GM12872 (cell line): ENCODE results near the gene ARMCX4.
A peak's percentile ranks its signal among the peaks of the same experiment; 100 is the strongest.

Experiments
- TF ChIP-seq, protein P1 (sequence below): IDR thresholded peaks from 3 replicates; pipeline ENCODE4 v1.5.1; 2011; ENCODE audit warnings: low read depth, mild to moderate bottlenecking, low read length, moderate library complexity; ENCODE audit not compliant: insufficient read depth

ARMCX4 gene

DNA sequence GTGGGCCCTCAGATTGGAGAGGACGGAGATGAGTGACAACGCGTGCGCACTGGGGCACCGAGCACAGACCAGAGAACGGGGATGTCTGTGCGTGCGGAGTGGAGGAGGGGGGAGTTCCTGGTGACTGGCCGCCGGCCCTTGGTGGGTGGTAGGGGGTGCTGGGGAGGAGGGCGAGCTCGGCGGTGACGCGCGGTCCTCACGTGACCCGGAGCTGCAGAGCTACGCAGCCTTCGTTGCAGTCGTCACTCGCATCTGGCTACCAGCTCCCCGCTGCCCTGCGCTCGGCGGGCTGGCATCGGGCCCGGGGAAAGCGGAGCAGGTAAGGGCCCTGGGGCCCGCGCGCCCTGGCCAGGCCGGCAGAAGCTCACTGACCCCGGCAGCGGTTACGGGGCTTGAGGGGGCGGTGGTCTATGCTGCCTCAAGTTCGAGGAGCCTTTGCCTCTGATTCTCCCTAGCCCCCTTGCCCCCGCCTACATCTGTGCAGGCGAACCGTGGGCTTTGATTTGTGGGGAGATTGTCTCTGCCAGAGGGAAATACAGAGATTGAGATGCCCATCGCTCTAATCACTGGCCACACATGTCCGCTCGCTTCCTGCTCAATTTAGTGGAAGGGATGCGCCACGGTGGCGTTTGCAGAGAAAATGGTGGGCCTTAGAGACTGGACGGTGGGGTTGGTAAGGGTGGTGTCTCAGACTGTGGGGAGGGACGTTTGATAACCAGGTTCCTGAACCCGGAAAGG, at the start of gene ARMCX4:
Gene ARMCX4, plus strand, starts transcription at position 245 of the 738 bp plus-strand sequence. CDS start 3,134 bp downstream, outside the sequence.
- TF ChIP-seq, protein P1, sequence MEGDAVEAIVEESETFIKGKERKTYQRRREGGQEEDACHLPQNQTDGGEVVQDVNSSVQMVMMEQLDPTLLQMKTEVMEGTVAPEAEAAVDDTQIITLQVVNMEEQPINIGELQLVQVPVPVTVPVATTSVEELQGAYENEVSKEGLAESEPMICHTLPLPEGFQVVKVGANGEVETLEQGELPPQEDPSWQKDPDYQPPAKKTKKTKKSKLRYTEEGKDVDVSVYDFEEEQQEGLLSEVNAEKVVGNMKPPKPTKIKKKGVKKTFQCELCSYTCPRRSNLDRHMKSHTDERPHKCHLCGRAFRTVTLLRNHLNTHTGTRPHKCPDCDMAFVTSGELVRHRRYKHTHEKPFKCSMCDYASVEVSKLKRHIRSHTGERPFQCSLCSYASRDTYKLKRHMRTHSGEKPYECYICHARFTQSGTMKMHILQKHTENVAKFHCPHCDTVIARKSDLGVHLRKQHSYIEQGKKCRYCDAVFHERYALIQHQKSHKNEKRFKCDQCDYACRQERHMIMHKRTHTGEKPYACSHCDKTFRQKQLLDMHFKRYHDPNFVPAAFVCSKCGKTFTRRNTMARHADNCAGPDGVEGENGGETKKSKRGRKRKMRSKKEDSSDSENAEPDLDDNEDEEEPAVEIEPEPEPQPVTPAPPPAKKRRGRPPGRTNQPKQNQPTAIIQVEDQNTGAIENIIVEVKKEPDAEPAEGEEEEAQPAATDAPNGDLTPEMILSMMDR, result no peak

DNA sequence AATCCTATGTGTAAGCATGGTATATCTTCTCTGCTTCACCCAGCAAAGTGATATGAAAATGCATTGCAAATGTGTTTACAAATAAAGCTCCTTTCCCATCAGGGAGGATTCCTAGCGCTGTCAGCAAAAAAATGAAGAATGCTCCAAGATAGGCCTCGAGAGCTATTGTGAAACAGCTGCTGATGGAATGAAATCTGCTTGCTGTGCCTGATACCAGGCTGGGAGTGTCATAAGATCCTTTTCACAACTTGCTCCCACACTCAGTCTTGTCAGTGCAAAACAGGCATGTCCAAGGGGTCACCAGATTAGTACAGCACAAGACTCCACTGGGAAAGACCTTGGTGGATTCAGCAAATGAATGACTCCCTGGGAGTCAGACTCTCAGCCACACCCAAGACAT, 43.2 kb upstream of the ARMCX4 start:
- TF ChIP-seq, protein P1, result no peak

DNA sequence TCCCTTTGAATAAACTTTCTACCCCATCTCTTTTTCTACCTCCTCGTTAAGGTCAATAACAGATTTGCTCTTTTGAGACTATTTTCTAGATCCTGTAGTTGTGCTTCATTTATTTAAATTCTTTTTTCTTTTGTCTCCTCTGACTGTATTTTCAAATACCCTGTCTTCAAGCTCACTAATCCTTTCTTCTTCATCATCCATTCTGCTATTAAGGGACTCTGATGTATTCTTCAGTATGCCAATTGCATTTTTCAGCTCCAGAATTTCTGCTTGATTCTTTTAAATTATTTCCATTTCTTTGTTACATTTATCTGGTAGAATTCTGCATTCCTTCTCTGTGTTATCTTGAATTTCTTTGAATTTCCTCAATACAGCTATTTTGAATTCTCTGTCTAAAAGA, 36.0 kb upstream of the ARMCX4 start:
- TF ChIP-seq, protein P1, result no peak

DNA sequence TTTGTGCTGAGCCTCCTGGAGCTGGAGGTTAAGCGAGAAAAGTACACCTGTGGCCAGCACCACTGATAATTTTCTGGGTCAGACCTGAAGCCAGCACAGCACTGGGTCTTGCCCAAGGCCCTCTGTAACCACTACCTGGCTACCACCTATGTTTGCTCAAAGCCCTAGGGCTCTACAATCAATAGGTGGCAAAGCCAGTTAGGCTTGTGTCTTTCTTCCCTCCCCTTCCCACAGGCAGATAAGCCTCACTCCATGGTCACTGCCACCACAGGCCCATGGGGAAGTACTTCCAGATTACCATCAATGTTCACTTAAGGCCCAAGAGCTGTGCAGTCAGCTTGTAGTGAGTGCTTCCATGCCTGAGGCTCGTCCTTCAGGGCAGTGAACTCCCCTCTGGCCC, 35.2 kb upstream of the ARMCX4 start:
- TF ChIP-seq, protein P1, result no peak

DNA sequence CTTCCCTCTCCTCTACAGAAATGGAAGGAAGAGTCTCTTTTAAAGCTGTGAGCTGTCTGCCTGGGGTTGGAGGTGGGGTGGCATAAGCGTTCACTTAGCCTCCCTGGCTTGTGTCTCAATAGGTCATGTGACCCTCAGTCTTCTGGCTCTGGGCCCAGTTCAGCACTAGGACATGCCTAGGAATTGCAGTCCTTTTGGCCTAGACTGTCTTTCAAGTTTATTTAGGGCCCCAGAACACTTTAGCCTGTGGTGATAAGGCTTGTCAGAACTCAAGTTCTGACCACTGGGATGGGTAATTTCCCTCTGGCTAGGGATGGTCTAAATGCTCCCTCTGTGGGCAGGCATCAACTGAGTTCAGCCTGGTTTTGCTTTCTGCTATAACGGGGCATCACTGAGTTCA, 34.3 kb upstream of the ARMCX4 start:
- TF ChIP-seq, protein P1, result no peak

DNA sequence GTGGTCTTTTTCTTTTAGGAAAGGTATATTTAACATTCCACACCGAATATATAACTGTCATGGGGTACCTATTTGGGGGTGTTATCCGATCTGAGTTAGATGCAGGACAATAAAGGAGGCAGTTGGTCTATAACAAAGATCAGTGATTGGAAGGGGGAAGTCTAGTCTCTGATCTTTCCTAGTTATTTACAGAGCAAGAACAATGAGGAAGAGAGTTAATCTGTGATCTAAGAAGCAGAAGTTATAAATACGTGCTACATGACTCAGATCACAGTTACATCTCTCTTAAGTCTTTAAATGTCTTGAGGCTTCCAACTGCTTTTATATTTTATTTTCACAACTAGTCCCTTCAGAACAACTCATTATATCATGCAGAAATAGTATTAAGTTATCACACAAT, 33.2 kb upstream of the ARMCX4 start:
- TF ChIP-seq, protein P1, result no peak

DNA sequence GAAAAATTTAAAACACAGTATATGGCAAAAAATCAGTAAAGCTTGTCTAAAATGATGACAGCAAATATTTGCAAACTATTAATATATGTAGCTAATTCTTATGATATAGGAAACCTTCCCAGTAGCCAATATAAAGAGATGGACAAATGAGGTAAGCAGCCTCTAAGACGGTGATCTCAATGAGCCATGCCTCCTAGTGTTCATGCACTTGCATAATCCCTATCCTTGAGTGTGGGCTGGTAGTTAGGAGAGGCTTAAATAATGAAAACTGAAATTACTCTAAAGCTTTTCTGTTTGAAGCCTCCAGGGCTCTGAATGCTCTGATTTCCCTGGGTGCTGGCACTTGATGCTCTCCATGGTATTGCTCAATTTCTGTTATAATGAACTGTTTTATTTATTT, 24.6 kb upstream of the ARMCX4 start:
- TF ChIP-seq, protein P1, result no peak

DNA sequence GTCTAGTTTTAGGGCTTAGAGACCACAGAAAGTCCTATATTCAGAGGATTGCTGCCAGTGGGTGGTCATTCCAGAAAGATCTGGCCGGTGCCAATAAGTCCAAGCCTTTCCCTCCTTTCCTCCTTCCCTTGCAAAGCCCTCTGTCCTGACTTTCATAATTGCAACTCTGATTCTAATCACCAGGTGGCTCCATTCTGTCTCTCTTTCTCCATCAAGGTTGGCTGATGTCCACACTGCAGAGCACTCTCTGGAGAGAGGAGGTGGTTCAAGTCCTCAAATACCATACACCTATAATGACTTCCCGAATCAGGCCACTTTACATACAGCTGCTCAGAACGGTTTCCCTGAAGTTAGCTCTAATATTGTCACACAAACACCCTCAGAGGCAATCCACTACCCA, 22.4 kb upstream of the ARMCX4 start:
- TF ChIP-seq, protein P1, result peak; percentile 29; the same call in 1 of the 3 replicates
